ENCODE results near the gene VPS39. TPM values are rescaled to one million over a fixed set of nuclear protein-coding genes. Genes with fewer than 3 reads are reported as not detected.

VPS39 gene
- total and polyA plus RNA-seq, 2 of the 13 experiments (the other 11 are each of a cell fraction or from before 2014, with no cell fraction given), result 22.9 to 32.0 TPM

DNA sequence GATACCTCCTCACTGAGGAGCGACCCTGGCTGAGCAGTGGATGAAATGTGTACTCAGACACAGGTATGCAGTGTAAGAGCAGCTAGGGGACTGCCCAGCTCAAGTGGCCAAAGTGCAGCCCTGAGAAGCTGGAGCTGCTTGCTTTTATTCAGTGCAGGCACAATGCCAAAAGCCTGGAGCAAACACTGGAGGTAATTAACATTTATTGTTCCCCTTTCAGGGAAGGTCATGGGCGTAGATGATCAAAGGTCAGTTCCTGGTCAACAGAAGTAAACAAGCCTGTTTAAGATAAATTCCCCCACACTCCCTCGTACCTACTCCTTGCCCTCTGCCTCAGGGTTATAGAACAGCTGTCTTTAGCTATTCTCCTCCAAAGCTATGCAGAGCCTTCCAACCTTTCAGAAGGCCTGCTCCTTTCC is 69.1 kb downstream of the VPS39 start (continued):
- TF ChIP-seq, protein P1, sequence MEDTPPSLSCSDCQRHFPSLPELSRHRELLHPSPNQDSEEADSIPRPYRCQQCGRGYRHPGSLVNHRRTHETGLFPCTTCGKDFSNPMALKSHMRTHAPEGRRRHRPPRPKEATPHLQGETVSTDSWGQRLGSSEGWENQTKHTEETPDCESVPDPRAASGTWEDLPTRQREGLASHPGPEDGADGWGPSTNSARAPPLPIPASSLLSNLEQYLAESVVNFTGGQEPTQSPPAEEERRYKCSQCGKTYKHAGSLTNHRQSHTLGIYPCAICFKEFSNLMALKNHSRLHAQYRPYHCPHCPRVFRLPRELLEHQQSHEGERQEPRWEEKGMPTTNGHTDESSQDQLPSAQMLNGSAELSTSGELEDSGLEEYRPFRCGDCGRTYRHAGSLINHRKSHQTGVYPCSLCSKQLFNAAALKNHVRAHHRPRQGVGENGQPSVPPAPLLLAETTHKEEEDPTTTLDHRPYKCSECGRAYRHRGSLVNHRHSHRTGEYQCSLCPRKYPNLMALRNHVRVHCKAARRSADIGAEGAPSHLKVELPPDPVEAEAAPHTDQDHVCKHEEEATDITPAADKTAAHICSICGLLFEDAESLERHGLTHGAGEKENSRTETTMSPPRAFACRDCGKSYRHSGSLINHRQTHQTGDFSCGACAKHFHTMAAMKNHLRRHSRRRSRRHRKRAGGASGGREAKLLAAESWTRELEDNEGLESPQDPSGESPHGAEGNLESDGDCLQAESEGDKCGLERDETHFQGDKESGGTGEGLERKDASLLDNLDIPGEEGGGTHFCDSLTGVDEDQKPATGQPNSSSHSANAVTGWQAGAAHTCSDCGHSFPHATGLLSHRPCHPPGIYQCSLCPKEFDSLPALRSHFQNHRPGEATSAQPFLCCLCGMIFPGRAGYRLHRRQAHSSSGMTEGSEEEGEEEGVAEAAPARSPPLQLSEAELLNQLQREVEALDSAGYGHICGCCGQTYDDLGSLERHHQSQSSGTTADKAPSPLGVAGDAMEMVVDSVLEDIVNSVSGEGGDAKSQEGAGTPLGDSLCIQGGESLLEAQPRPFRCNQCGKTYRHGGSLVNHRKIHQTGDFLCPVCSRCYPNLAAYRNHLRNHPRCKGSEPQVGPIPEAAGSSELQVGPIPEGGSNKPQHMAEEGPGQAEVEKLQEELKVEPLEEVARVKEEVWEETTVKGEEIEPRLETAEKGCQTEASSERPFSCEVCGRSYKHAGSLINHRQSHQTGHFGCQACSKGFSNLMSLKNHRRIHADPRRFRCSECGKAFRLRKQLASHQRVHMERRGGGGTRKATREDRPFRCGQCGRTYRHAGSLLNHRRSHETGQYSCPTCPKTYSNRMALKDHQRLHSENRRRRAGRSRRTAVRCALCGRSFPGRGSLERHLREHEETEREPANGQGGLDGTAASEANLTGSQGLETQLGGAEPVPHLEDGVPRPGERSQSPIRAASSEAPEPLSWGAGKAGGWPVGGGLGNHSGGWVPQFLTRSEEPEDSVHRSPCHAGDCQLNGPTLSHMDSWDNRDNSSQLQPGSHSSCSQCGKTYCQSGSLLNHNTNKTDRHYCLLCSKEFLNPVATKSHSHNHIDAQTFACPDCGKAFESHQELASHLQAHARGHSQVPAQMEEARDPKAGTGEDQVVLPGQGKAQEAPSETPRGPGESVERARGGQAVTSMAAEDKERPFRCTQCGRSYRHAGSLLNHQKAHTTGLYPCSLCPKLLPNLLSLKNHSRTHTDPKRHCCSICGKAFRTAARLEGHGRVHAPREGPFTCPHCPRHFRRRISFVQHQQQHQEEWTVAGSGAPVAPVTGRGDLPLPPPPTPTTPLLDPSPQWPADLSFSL (CRISPR knock-in tag; IDR thresholded peaks at IDR 0.05), result no peak
- no peak for TF ChIP-seq SMAD1 (CRISPR knock-in tag; IDR thresholded peaks at IDR 0.05; ENCODE audit: borderline replicate concordance, low read depth)
- TF ChIP-seq ERF (CRISPR knock-in tag; IDR thresholded peaks at IDR 0.05), result peak; percentile 72; the same call in 1 of the 2 replicates
- peak; percentile 54; the same call in 1 of the 2 replicates for TF ChIP-seq MEF2D (CRISPR knock-in tag; IDR thresholded peaks at IDR 0.05)
- TF ChIP-seq, protein P2, sequence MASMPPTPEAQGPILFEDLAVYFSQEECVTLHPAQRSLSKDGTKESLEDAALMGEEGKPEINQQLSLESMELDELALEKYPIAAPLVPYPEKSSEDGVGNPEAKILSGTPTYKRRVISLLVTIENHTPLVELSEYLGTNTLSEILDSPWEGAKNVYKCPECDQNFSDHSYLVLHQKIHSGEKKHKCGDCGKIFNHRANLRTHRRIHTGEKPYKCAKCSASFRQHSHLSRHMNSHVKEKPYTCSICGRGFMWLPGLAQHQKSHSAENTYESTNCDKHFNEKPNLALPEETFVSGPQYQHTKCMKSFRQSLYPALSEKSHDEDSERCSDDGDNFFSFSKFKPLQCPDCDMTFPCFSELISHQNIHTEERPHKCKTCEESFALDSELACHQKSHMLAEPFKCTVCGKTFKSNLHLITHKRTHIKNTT (CRISPR knock-in tag; IDR thresholded peaks at IDR 0.05), result no peak
- 0 out of 2 replicates have a peak, but pooled peaks have one; percentile 39 for TF ChIP-seq CBFB (CRISPR knock-in tag; IDR thresholded peaks at IDR 0.05)
- no peak for TF ChIP-seq ZBTB38 (CRISPR knock-in tag; IDR thresholded peaks at IDR 0.05)
- TF ChIP-seq CEBPG (CRISPR knock-in tag; IDR thresholded peaks at IDR 0.05), result peak; percentile 45
- TF ChIP-seq, protein P3, sequence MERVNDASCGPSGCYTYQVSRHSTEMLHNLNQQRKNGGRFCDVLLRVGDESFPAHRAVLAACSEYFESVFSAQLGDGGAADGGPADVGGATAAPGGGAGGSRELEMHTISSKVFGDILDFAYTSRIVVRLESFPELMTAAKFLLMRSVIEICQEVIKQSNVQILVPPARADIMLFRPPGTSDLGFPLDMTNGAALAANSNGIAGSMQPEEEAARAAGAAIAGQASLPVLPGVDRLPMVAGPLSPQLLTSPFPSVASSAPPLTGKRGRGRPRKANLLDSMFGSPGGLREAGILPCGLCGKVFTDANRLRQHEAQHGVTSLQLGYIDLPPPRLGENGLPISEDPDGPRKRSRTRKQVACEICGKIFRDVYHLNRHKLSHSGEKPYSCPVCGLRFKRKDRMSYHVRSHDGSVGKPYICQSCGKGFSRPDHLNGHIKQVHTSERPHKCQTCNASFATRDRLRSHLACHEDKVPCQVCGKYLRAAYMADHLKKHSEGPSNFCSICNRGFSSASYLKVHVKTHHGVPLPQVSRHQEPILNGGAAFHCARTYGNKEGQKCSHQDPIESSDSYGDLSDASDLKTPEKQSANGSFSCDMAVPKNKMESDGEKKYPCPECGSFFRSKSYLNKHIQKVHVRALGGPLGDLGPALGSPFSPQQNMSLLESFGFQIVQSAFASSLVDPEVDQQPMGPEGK (CRISPR knock-in tag; IDR thresholded peaks at IDR 0.05), result no peak
- TF ChIP-seq CENPX (CRISPR knock-in tag; IDR thresholded peaks at IDR 0.05), result no peak
- peak; percentile 90 for TF ChIP-seq FOXO1 (CRISPR knock-in tag; IDR thresholded peaks at IDR 0.05)
- TF ChIP-seq HOXA5 (CRISPR knock-in tag; IDR thresholded peaks at IDR 0.05), result 0 out of 2 replicates have a peak, but pooled peaks have one; percentile 62
- no peak for TF ChIP-seq KAT2B (IDR thresholded peaks at IDR 0.05; ENCODE audit: borderline replicate concordance, low read depth, low read length)
- TF ChIP-seq, protein P4, sequence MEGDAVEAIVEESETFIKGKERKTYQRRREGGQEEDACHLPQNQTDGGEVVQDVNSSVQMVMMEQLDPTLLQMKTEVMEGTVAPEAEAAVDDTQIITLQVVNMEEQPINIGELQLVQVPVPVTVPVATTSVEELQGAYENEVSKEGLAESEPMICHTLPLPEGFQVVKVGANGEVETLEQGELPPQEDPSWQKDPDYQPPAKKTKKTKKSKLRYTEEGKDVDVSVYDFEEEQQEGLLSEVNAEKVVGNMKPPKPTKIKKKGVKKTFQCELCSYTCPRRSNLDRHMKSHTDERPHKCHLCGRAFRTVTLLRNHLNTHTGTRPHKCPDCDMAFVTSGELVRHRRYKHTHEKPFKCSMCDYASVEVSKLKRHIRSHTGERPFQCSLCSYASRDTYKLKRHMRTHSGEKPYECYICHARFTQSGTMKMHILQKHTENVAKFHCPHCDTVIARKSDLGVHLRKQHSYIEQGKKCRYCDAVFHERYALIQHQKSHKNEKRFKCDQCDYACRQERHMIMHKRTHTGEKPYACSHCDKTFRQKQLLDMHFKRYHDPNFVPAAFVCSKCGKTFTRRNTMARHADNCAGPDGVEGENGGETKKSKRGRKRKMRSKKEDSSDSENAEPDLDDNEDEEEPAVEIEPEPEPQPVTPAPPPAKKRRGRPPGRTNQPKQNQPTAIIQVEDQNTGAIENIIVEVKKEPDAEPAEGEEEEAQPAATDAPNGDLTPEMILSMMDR (CRISPR knock-in tag; IDR thresholded peaks at IDR 0.05), result peak; percentile 19; the same call in 1 of the 2 replicates
- no peak for TF ChIP-seq ZNF510 (CRISPR knock-in tag; IDR thresholded peaks at IDR 0.05; ENCODE audit: low read depth)
- peak; percentile 59; the same call in 1 of the 2 replicates for TF ChIP-seq DPF2 (CRISPR knock-in tag; IDR thresholded peaks at IDR 0.05; ENCODE audit: borderline replicate concordance, low read depth)
- TF ChIP-seq ZBTB7A (CRISPR knock-in tag; IDR thresholded peaks at IDR 0.05), result peak; percentile 82; the same call in 1 of the 2 replicates
- no peak for TF ChIP-seq ZNF451 (CRISPR knock-in tag; IDR thresholded peaks at IDR 0.05)

Measured in HepG2 (cell line).